ENCODE measurements around the gene CUX1. TPM values are rescaled to one million over a fixed set of nuclear protein-coding genes. Genes with fewer than 3 reads are reported as not detected.

Gene CUX1
- total and polyA plus RNA-seq, 4 donors, result 40.5 to 138 (median 69.1) TPM

- ATAC-seq (ENCODE audit: insufficient read depth, low FRiP score) (no peak), DNase-seq (no peak)
- no peak overlapping the region for H3K27ac ChIP-seq (ENCODE audit: low read depth in 1 of 2, low read length in 1 of 2)
- H3K9me3 ChIP-seq (ENCODE audit: control insufficient read depth in 4 of 4, insufficient read depth in 3 of 4, low read length in 3 of 4), result no peaks in the 10 kb centered on the region
- H3K9ac ChIP-seq (ENCODE audit: insufficient read depth in 1 of 2, low read length in 2 of 2), result no peak overlapping the region
- H3K36me3 ChIP-seq (ENCODE audit: control insufficient read depth in 4 of 4, insufficient read depth in 4 of 4, low read length in 4 of 4), result peaks cover 14 to 56% (median 27%) of the 10 kb centered on the region in 4 donors
- no peak for TF ChIP-seq CTCF (IDR thresholded peaks at IDR 0.05; ENCODE audit: control extremely low read depth, extremely low read depth)
- no peaks in the 10 kb centered on the region for H3K27me3 ChIP-seq (ENCODE audit: control insufficient read depth in 3 of 3, insufficient read depth in 3 of 3, low read length in 2 of 3)
- no peak overlapping the region for H3K4me3 ChIP-seq
- H3K4me1 ChIP-seq (ENCODE audit: control insufficient read depth in 5 of 5, insufficient read depth in 5 of 5, low read length in 5 of 5), result no peaks in the 10 kb centered on the region
- 88 to 96% methylated on average over 8 of the region's 8 CpGs for WGBS, 2 donors
Observed at GRCh38 chr7:102193806-102194205, 376.4 kb downstream of the CUX1 start.

DNA sequence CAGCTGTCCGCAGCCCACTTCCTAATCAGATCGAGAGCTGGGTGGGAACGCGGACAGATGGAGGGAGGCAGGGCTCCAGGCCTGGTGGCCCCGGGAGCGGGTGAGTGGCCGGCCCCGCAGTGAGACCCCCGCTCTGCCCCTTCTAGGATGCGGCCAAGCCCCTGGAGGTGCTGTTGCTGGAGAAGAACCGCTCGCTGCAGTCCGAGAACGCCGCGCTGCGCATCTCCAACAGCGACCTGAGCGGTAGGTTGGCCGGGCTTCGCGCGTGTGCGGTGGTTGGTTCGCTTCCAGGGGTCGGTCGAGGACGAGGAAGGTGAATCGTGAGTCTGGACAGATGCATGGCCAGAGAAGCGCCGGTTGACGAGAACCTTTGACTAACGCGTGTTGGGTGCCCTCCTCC, 377.9 kb downstream of the CUX1 start:
- DNase-seq (no peak), ATAC-seq (ENCODE audit: insufficient read depth, low FRiP score) (no peak)
- H3K4me3 ChIP-seq, result no peak overlapping the region
- no peak for TF ChIP-seq CTCF (IDR thresholded peaks at IDR 0.05; ENCODE audit: control extremely low read depth, extremely low read depth)
- H3K4me1 ChIP-seq (ENCODE audit: control insufficient read depth in 5 of 5, insufficient read depth in 5 of 5, low read length in 5 of 5), result no peaks in the 10 kb centered on the region
- H3K36me3 ChIP-seq (ENCODE audit: control insufficient read depth in 4 of 4, insufficient read depth in 4 of 4, low read length in 4 of 4), result peaks cover 13 to 51% (median 23%) of the 10 kb centered on the region in 4 donors
- H3K9me3 ChIP-seq (ENCODE audit: control insufficient read depth in 4 of 4, insufficient read depth in 3 of 4, low read length in 3 of 4), result no peaks in the 10 kb centered on the region
- 95% methylated on average over 34 of the region's 34 CpGs for WGBS, 2 donors
- H3K9ac ChIP-seq (ENCODE audit: insufficient read depth in 1 of 2, low read length in 2 of 2), result no peak overlapping the region
- no peak overlapping the region for H3K27ac ChIP-seq (ENCODE audit: low read depth in 1 of 2, low read length in 1 of 2)
- no peaks in the 10 kb centered on the region for H3K27me3 ChIP-seq (ENCODE audit: control insufficient read depth in 3 of 3, insufficient read depth in 3 of 3, low read length in 2 of 3)

- DNase-seq (no peak), ATAC-seq (ENCODE audit: insufficient read depth, low FRiP score) (no peak)
- Histone ChIP-seq H3K27ac (ENCODE audit: low read depth in 1 of 2, low read length in 1 of 2) (no peak overlapping the region), H3K9me3 (ENCODE audit: control insufficient read depth in 4 of 4, insufficient read depth in 3 of 4, low read length in 3 of 4) (no peaks in the 10 kb centered on the region), H3K9ac (ENCODE audit: insufficient read depth in 1 of 2, low read length in 2 of 2) (no peak overlapping the region), H3K4me3 (no peak overlapping the region), H3K27me3 (ENCODE audit: control insufficient read depth in 3 of 3, insufficient read depth in 3 of 3, low read length in 2 of 3) (no peaks in the 10 kb centered on the region), H3K4me1 (ENCODE audit: control insufficient read depth in 5 of 5, insufficient read depth in 5 of 5, low read length in 5 of 5) (no peaks in the 10 kb centered on the region), H3K36me3 (ENCODE audit: control insufficient read depth in 4 of 4, insufficient read depth in 4 of 4, low read length in 4 of 4) (peaks cover 13 to 47% (median 26%) of the 10 kb centered on the region in 4 donors)
- TF ChIP-seq CTCF (IDR thresholded peaks at IDR 0.05; ENCODE audit: control extremely low read depth, extremely low read depth), result no peak
- 94 to 98% methylated on average over 25 of the region's 25 CpGs for WGBS, 2 donors
Observed at GRCh38 chr7:102196028-102196427, 378.6 kb downstream of the CUX1 start.

DNA sequence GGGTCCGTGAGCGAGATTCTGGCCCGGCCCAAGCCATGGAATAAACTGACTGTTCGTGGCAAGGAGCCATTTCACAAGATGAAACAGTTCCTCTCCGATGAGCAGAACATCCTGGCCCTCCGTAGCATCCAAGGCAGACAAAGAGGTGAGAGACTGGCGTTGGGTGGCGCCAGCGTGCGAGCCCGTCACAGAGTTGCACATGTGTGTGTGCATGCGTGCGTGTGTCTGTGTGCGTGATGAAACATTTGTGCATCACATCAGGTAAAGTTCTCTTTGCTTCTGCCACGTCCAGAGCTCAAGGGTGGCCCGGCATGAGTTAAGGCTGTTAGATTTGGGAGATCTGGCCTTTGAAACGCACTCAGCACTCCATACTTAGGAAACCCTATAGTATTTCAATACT, 379.7 kb downstream of the CUX1 start:
- H3K4me3 ChIP-seq, result no peak overlapping the region
- H3K4me1 ChIP-seq (ENCODE audit: control insufficient read depth in 5 of 5, insufficient read depth in 5 of 5, low read length in 5 of 5), result no peaks in the 10 kb centered on the region
- H3K9ac ChIP-seq (ENCODE audit: insufficient read depth in 1 of 2, low read length in 2 of 2), result no peak overlapping the region
- H3K27me3 ChIP-seq (ENCODE audit: control insufficient read depth in 3 of 3, insufficient read depth in 3 of 3, low read length in 2 of 3), result no peaks in the 10 kb centered on the region
- H3K27ac ChIP-seq (ENCODE audit: low read depth in 1 of 2, low read length in 1 of 2), result no peak overlapping the region
- DNase-seq (no peak), ATAC-seq (ENCODE audit: insufficient read depth, low FRiP score) (no peak)
- no peaks in the 10 kb centered on the region for H3K9me3 ChIP-seq (ENCODE audit: control insufficient read depth in 4 of 4, insufficient read depth in 3 of 4, low read length in 3 of 4)
- 95 to 96% methylated on average over 17 of the region's 17 CpGs for WGBS, 2 donors
- H3K36me3 ChIP-seq (ENCODE audit: control insufficient read depth in 4 of 4, insufficient read depth in 4 of 4, low read length in 4 of 4), result peaks cover 20 to 52% (median 29%) of the 10 kb centered on the region in 4 donors
- TF ChIP-seq CTCF (IDR thresholded peaks at IDR 0.05; ENCODE audit: control extremely low read depth, extremely low read depth), result no peak
